Right lobe of liver (tissue), 4 donors: Measurements from ENCODE around the gene LPCAT1.

Source experiments
- CTCF ChIP-seq, 4 donors: fragments of 200-600 bp in 3 of 4; fragments of 450-650 bp in 1 of 4; IDR thresholded peaks; one replicate each; pipeline versions ENCODE4 v1.5.1 to v1.8.0; 2016 to 2022; ENCODE audit warnings: antibody characterized with exemption in 4 of 4, mild to moderate bottlenecking in 2 of 4
- POLR2A ChIP-seq: fragments of 450-650 bp; IDR thresholded peaks from one replicate; pipeline ENCODE4 v1.6.1; 2017; ENCODE audit warnings: antibody characterized with exemption, mild to moderate bottlenecking
- donor health status: DM: no; HTN: no; CAD: no.
- donor health status: DM: no; HTN: no; CAD: no.
- donor health status: DM: no; HTN: yes; CAD: no.

- TF ChIP-seq CTCF (IDR thresholded peaks at IDR 0.05) (no peak), POLR2A (no peak)
Observed at GRCh38 chr5:1441166-1441865, 82.4 kb downstream of the LPCAT1 start.
